Measurements from ENCODE around the gene POFUT1. TPM values are rescaled to one million over a fixed set of nuclear protein-coding genes. Genes with fewer than 3 reads are reported as not detected.
A peak's percentile ranks its signal among the peaks of the same experiment; 100 is the strongest.
"Not testable (repeated sequence)": the region's sequence is repeated elsewhere in the genome, so short reads cannot be mapped to it uniquely, and the experiment has no call there.

POFUT1 gene
- total RNA-seq, 2 experiments from 2014 or later = 23.9 to 24.2 TPM

- no peak for DNase-seq
- Mint-ChIP-seq H3K4me3 (no peak overlapping the region), H3K9me3 (no peaks in the 10 kb centered on the region), H3K27me3 (no peaks in the 10 kb centered on the region), H3K4me1 (peaks cover 8% of the 10 kb centered on the region), H3K27ac (no peak overlapping the region), H3K36me3 (peaks cover 31% of the 10 kb centered on the region)
- ATAC-seq (ENCODE audit: low read depth) = no peak
- POLR2A ChIA-PET = interaction anchor here (0.6 to 1.0 kb wide), 2 partner anchors 13 to 51 kb away, joined by 3 to 4 read pairs; no protein-coding TSS in a partner anchor
Observed at GRCh38 chr20:32237419-32237818, 29.7 kb downstream of the POFUT1 start.

- POLR2A ChIA-PET = no interaction called here
- peaks cover 20% of the 10 kb centered on the region for H3K36me3 Mint-ChIP-seq
- peaks cover 2% of the 10 kb centered on the region for H3K4me1 Mint-ChIP-seq
- no peak for DNase-seq
- H3K9me3 Mint-ChIP-seq = no peaks in the 10 kb centered on the region
- H3K27me3 Mint-ChIP-seq = no peaks in the 10 kb centered on the region
- no peak for ATAC-seq (ENCODE audit: low read depth)
- H3K27ac Mint-ChIP-seq = no peak overlapping the region
- H3K4me3 Mint-ChIP-seq = no peak overlapping the region
Observed at GRCh38 chr20:32238483-32239425, 31.1 kb downstream of the POFUT1 start.

- no peaks in the 10 kb centered on the region for H3K27me3 Mint-ChIP-seq
- no peak overlapping the region for H3K4me3 Mint-ChIP-seq
- ATAC-seq (ENCODE audit: low read depth) (no peak), DNase-seq (no peak)
- H3K4me1 Mint-ChIP-seq = peaks cover 2% of the 10 kb centered on the region
- no peaks in the 10 kb centered on the region for H3K9me3 Mint-ChIP-seq
- POLR2A ChIA-PET = no interaction called here
- H3K36me3 Mint-ChIP-seq = peaks cover 8% of the 10 kb centered on the region
- H3K27ac Mint-ChIP-seq = no peak overlapping the region
Observed at GRCh38 chr20:32240205-32240604, 32.5 kb downstream of the POFUT1 start.

GRCh38 chr20:32241807-32242206 lies 34.1 kb downstream of the POFUT1 start:
- Mint-ChIP-seq H3K4me3 (no peak overlapping the region), H3K9me3 (no peaks in the 10 kb centered on the region), H3K27ac (no peak overlapping the region), H3K27me3 (no peaks in the 10 kb centered on the region), H3K36me3 (no peaks in the 10 kb centered on the region), H3K4me1 (peaks cover 2% of the 10 kb centered on the region)
- POLR2A ChIA-PET = no interaction called here
- ATAC-seq (ENCODE audit: low read depth) = no peak
- DNase-seq = no peak

- Mint-ChIP-seq H3K4me1 (peaks cover 5% of the 10 kb centered on the region), H3K27me3 (no peaks in the 10 kb centered on the region), H3K9me3 (no peaks in the 10 kb centered on the region), H3K27ac (peak overlapping the region; percentile 49), H3K4me3 (no peak overlapping the region), H3K36me3 (no peaks in the 10 kb centered on the region)
- DNase-seq = no peak
- ATAC-seq (ENCODE audit: low read depth) = no peak
- POLR2A ChIA-PET = no interaction called here
Observed at GRCh38 chr20:32244150-32244823, 36.6 kb downstream of the POFUT1 start.

GRCh38 chr20:32244959-32245358 lies 37.3 kb downstream of the POFUT1 start:
- ATAC-seq (ENCODE audit: low read depth) = no peak
- Mint-ChIP-seq H3K4me3 (no peak overlapping the region), H3K27ac (no peak overlapping the region), H3K4me1 (peaks cover 10% of the 10 kb centered on the region), H3K36me3 (no peaks in the 10 kb centered on the region), H3K27me3 (no peaks in the 10 kb centered on the region), H3K9me3 (no peaks in the 10 kb centered on the region)
- POLR2A ChIA-PET = no interaction called here
- DNase-seq = no peak

- DNase-seq; H3K27me3 Mint-ChIP-seq; H3K36me3 Mint-ChIP-seq; ATAC-seq (ENCODE audit: low read depth); H3K9me3 Mint-ChIP-seq; POLR2A ChIA-PET; H3K27ac Mint-ChIP-seq; H3K4me3 Mint-ChIP-seq: not testable (repeated sequence)
- H3K4me1 Mint-ChIP-seq = peaks cover 12% of the 10 kb centered on the region
Observed at GRCh38 chr20:32246208-32246607, 38.5 kb downstream of the POFUT1 start.

- POLR2A ChIA-PET = no interaction called here
- H3K36me3 Mint-ChIP-seq = peaks cover 4% of the 10 kb centered on the region
- ATAC-seq (ENCODE audit: low read depth) = no peak
- H3K27ac Mint-ChIP-seq = no peak overlapping the region
- peaks cover 26% of the 10 kb centered on the region for H3K4me1 Mint-ChIP-seq
- no peaks in the 10 kb centered on the region for H3K27me3 Mint-ChIP-seq
- no peak for DNase-seq
- H3K9me3 Mint-ChIP-seq = peaks cover 3% of the 10 kb centered on the region
- no peak overlapping the region for H3K4me3 Mint-ChIP-seq
Observed at GRCh38 chr20:32248043-32248442, 40.4 kb downstream of the POFUT1 start.

- H3K4me3 Mint-ChIP-seq = peak overlapping the region; percentile 68
- H3K9me3 Mint-ChIP-seq = peaks cover 7% of the 10 kb centered on the region
- ATAC-seq (ENCODE audit: low read depth) (peak; percentile 91), DNase-seq (no peak)
- peaks cover 4% of the 10 kb centered on the region for H3K36me3 Mint-ChIP-seq
- POLR2A ChIA-PET = no interaction called here
- H3K27me3 Mint-ChIP-seq = no peaks in the 10 kb centered on the region
- peaks cover 26% of the 10 kb centered on the region for H3K4me1 Mint-ChIP-seq
- peak overlapping the region; percentile 88 for H3K27ac Mint-ChIP-seq
Observed at GRCh38 chr20:32249030-32249738, 41.5 kb downstream of the POFUT1 start.

GRCh38 chr20:32251470-32251869 lies 43.8 kb downstream of the POFUT1 start:
- H3K9me3 Mint-ChIP-seq = peaks cover 7% of the 10 kb centered on the region
- H3K4me1 Mint-ChIP-seq = peaks cover 29% of the 10 kb centered on the region
- H3K4me3 Mint-ChIP-seq = peak overlapping the region; percentile 35
- no peak for DNase-seq
- ATAC-seq (ENCODE audit: low read depth) = no peak
- no peaks in the 10 kb centered on the region for H3K27me3 Mint-ChIP-seq
- H3K36me3 Mint-ChIP-seq = peaks cover 4% of the 10 kb centered on the region
- POLR2A ChIA-PET = interaction anchor here (1.2 kb wide), 1 partner anchor 14 kb away, joined by 3 read pairs; no protein-coding TSS in a partner anchor
- H3K27ac Mint-ChIP-seq = peak overlapping the region; percentile 82

GRCh38 chr20:32252189-32252588 lies 44.5 kb downstream of the POFUT1 start:
- peak overlapping the region; percentile 54 for H3K27ac Mint-ChIP-seq
- POLR2A ChIA-PET = no interaction called here
- peaks cover 4% of the 10 kb centered on the region for H3K36me3 Mint-ChIP-seq
- peaks cover 32% of the 10 kb centered on the region for H3K4me1 Mint-ChIP-seq
- no peaks in the 10 kb centered on the region for H3K27me3 Mint-ChIP-seq
- peaks cover 7% of the 10 kb centered on the region for H3K9me3 Mint-ChIP-seq
- peak; percentile 45 for DNase-seq
- peak; percentile 43 for ATAC-seq (ENCODE audit: low read depth)
- H3K4me3 Mint-ChIP-seq = peak overlapping the region; percentile 38

GRCh38 chr20:32260973-32261372 lies 53.3 kb downstream of the POFUT1 start:
- DNase-seq; H3K36me3 Mint-ChIP-seq; H3K9me3 Mint-ChIP-seq; H3K27ac Mint-ChIP-seq; H3K27me3 Mint-ChIP-seq; H3K4me1 Mint-ChIP-seq; ATAC-seq (ENCODE audit: low read depth); H3K4me3 Mint-ChIP-seq: not testable (repeated sequence)
- POLR2A ChIA-PET = interaction anchor here (1.1 kb wide), 1 partner anchor 11 kb away, joined by 3 read pairs; no protein-coding TSS in a partner anchor

- ATAC-seq (ENCODE audit: low read depth) (no peak), DNase-seq (no peak)
- Mint-ChIP-seq H3K27ac (no peak overlapping the region), H3K4me3 (no peak overlapping the region), H3K27me3 (peaks cover under 1% of the 10 kb centered on the region), H3K36me3 (no peaks in the 10 kb centered on the region), H3K9me3 (no peaks in the 10 kb centered on the region), H3K4me1 (peaks cover under 1% of the 10 kb centered on the region)
- POLR2A ChIA-PET = no interaction called here
Observed at GRCh38 chr20:32261644-32262043, 54.0 kb downstream of the POFUT1 start.
